NK-92 (cell line): ENCODE measurements around the gene SKOR1.

Experiments used
- DNase-seq: peaks from one replicate; lab custom pipeline; 2025; ENCODE audit not compliant: unreplicated experiment; lab: John Stamatoyannopoulos, UW

SKOR1 gene

GRCh38 chr15:67816668-67817067 is 8.6 kb upstream of the SKOR1 start:
- no peak for DNase-seq

DNA sequence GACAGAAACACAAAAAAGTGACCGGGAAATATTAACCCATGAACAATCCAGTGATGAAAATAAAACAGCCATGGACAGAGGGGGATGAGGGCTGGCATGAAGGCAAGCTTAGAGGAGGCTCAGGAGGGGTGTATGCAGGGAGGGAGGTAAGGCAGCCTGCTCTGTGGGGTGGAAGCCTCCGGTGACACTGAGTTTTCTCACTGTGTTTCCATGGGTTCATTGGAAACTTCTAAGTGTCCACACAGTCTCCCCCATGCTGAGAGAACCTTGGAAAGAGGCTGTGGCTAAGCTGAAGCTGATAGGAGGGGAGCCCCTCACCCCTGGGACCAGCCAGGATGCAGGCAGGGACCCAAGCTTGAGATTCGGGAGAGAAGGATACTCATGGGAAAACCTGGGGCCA is 6.8 kb upstream of the SKOR1 start:
- no peak for DNase-seq

- DNase-seq = no peak
Observed at GRCh38 chr15:67819636-67820035, 5.7 kb upstream of the SKOR1 start.

- no peak for DNase-seq
Observed at GRCh38 chr15:67820122-67820991, 5.0 kb upstream of the SKOR1 start.

DNA sequence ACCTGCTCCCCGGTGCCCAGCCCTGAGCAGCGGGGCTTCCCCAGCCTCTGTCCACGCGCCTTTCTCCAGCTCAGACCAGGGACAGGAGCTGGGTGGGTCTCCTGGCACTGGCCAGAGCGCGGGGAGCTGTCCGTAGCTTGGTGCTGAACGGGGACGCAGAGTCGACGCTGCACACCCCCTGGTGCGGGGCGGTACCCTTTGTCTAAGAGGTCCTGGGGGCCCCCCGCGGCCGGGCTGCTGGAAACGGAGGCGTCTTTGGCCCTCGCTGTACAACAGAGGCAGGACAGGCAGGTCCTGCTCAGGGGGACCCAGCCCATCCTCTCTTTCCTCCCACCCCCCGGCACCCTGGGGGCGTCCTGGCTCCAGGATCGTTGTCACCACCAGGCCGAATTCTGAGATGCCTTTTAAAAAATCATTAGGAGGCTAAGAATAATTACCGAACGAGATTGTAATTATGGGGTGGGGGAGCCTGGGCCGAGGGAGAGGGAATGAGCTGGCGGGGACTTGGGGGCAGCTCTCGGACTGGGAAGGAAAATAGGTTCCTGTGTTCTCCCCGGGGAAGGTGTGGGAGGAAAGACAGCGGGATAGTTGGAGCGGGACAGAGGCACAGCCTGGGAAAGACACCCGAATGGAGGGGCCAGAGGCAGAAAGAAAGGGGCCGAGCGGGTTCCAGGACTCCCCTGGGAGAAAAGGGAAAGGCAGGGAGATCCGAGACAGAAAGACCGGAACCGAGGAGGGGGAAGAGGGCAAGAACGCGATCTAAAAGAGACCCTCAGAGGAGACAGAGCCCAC is 4.1 kb upstream of the SKOR1 start:
- DNase-seq = no peak

GRCh38 chr15:67821784-67822440 is 3.4 kb upstream of the SKOR1 start:
- no peak for DNase-seq

- DNase-seq = no peak
Observed at GRCh38 chr15:67822537-67823313, 2.6 kb upstream of the SKOR1 start.

GRCh38 chr15:67823314-67824196 is 1.8 kb upstream of the SKOR1 start:
- DNase-seq = no peak

DNA sequence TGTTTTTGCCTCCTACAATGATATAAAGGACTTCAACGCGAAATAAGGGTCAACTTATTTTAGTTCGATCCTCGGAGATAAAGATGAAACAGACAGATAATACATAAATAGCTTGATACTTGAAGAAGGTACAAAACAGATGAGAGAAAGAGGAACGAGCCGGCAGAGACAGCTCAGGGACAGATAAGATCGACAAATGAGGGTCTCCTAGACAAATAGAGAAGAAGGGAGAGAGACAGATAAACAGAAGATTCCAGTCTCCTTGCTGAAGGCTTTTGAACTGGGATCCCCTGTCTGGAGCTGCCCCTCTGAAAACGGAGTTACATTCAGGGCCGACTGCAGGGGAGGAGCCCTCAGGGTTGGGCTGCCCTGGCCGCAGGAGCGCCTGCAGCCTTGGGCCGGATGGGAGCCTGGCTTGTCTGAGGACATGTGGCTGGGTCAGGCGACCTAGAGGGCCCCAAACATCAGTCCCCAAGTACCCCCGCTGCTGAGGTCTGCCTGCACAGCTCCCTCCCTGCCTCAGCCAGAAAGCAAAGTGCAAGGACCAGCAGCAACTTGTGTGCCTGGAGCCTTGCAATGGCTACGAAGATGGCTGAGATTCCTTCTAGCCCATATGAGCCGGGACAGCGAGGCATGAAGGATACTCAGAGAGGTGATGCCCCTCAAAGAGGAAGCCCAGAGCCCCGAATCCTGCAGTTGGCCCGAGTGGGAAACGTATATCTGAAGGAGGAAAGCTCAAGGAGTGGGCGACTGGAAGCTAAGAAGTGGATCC is 926 bp upstream of the SKOR1 start:
- no peak for DNase-seq

DNA sequence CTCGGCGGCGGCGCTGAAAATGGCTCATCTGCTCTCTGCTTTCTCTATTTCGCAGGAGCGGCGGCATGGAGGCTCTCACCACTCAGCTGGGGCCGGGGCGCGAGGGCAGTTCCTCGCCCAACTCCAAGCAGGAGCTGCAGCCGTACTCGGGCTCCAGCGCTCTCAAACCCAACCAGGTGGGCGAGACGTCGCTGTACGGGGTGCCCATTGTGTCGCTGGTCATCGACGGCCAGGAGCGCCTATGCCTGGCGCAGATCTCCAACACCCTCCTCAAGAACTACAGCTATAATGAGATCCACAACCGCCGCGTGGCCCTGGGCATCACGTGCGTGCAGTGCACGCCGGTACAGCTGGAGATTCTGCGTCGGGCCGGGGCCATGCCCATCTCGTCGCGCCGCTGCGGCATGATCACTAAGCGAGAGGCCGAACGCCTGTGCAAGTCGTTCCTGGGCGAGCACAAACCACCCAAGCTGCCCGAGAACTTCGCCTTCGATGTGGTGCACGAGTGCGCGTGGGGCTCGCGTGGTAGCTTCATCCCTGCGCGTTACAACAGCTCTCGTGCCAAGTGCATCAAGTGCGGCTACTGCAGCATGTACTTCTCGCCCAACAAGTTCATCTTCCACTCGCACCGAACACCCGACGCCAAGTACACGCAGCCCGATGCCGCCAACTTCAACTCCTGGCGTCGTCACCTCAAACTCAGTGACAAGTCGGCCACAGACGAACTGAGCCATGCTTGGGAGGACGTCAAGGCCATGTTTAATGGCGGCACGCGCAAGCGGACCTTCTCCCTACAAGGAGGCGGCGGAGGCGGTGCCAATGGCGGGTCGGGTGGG is 790 bp downstream of the SKOR1 start:
- no peak for DNase-seq

- no peak for DNase-seq
Observed at GRCh38 chr15:67826717-67827561, 1.6 kb downstream of the SKOR1 start.

- DNase-seq = no peak
Observed at GRCh38 chr15:67827562-67828277, 2.4 kb downstream of the SKOR1 start.

- DNase-seq = no peak
Observed at GRCh38 chr15:67828278-67828968, 3.1 kb downstream of the SKOR1 start.

DNA sequence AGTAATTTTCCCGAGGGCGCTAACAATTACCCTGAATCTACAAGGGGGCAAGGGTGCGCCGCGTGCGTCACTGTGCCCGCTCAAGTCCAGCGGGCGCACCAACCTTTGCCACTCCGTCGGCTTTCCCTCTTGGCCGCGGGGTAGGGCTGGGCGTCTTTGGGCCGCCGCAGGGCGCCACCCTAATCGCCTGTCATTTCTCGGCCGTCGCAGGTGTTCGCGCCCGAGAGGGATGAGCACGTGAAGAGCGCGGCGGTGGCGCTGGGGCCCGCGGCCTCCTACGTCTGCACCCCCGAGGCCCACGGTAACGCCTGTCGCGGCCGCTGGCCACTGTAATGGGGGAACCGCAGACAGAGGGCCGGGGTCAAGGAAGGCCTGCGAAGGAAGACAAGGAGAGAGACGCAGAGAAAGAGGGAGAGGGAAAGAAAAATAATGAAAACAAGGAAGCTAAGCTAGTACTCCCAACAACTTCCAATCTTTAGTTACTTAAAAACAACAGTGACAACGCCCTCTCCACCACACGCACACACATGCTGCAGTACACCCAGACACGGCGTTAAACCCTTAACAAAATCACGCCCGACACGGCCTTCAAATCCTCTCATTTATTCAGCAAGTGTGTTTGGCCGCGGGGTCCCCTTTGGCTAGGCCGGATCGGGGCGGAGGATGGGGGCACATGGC is 3.8 kb downstream of the SKOR1 start:
- no peak for DNase-seq

GRCh38 chr15:67829647-67830504 is 4.6 kb downstream of the SKOR1 start:
- DNase-seq = no peak
